GM20000 (cell line): Measurements from ENCODE around the gene SPSB3.

Experiments
- DNase-seq: peaks from one replicate; pipeline ENCODE4 v3.0.0; 2012; ENCODE audit warnings: low spot score
- CTCF ChIP-seq: IDR thresholded peaks from 2 replicates; pipeline ENCODE4 v1.5.1; 2012; ENCODE audit warnings: mild to moderate bottlenecking, control low read depth; ENCODE audit errors: extremely low read depth, missing control alignments

The SPSB3 gene

GRCh38 chr16:1779234-1779701 is 3.1 kb downstream of the SPSB3 start:
- DNase-seq: no peak
- TF ChIP-seq CTCF: no peak

GRCh38 chr16:1778200-1779179 is 3.9 kb downstream of the SPSB3 start:
- no peak for TF ChIP-seq CTCF
- DNase-seq: no peak

GRCh38 chr16:1777375-1778199 is 4.8 kb downstream of the SPSB3 start:
- no peak for DNase-seq
- no peak for TF ChIP-seq CTCF

- TF ChIP-seq CTCF: no peak
- DNase-seq: no peak
These were observed 5.4 kb downstream of the SPSB3 start for GRCh38 chr16:1776991-1777374.

- TF ChIP-seq CTCF: no peak
- no peak for DNase-seq
These were observed 5.8 kb downstream of the SPSB3 start for GRCh38 chr16:1776672-1776955.

GRCh38 chr16:1775846-1776671 is 6.3 kb downstream of the SPSB3 start:
- DNase-seq: no peak
- TF ChIP-seq CTCF: no peak
